Measurements from ENCODE around the gene BEST2. TPM values are rescaled to one million over a fixed set of nuclear protein-coding genes. Genes with fewer than 3 reads are reported as not detected.
A peak's percentile ranks its signal among the peaks of the same experiment; 100 is the strongest.
"Not testable (repeated sequence)": the region's sequence is repeated elsewhere in the genome, so short reads cannot be mapped to it uniquely, and the experiment has no call there.

BEST2 gene
- total RNA-seq, 1 donor from 2014 or later: not detected

DNA sequence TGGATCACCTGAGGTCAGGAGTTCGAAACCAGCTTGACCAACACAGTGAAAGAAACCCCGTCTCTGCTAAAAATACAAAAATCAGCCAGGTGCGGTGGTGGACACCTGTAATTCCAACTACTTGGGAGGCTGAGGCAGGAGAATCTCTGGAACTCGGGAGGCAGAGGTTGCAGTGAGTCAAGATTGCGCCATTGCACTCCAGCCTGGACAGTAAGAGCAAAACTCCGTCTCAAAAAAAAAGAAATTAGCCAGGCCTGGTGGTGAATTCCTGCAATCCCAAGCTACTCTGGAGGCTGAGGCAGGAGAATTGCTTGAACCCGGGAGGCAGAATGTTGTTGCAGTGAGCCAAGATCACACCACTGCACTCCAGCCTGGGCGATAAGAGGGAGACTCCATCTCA lies 43.0 kb upstream of the BEST2 start:
- H3K27me3 Mint-ChIP-seq (ENCODE audit: unreplicated experiment): no peaks in the 10 kb centered on the region
- no peak for DNase-seq (ENCODE audit: extremely low spot score, unreplicated experiment)
- no peaks in the 10 kb centered on the region for H3K4me1 Mint-ChIP-seq (ENCODE audit: unreplicated experiment)
- no peak overlapping the region for H3K27ac Mint-ChIP-seq (ENCODE audit: unreplicated experiment)
- H3K36me3 Mint-ChIP-seq (ENCODE audit: unreplicated experiment): peaks cover 31% of the 10 kb centered on the region
- TF ChIP-seq, protein P1, sequence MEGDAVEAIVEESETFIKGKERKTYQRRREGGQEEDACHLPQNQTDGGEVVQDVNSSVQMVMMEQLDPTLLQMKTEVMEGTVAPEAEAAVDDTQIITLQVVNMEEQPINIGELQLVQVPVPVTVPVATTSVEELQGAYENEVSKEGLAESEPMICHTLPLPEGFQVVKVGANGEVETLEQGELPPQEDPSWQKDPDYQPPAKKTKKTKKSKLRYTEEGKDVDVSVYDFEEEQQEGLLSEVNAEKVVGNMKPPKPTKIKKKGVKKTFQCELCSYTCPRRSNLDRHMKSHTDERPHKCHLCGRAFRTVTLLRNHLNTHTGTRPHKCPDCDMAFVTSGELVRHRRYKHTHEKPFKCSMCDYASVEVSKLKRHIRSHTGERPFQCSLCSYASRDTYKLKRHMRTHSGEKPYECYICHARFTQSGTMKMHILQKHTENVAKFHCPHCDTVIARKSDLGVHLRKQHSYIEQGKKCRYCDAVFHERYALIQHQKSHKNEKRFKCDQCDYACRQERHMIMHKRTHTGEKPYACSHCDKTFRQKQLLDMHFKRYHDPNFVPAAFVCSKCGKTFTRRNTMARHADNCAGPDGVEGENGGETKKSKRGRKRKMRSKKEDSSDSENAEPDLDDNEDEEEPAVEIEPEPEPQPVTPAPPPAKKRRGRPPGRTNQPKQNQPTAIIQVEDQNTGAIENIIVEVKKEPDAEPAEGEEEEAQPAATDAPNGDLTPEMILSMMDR (IDR thresholded peaks at IDR 0.05): no peak
- no peak overlapping the region for H3K4me3 Mint-ChIP-seq (ENCODE audit: unreplicated experiment)
- H3K9me3 Mint-ChIP-seq (ENCODE audit: unreplicated experiment): no peaks in the 10 kb centered on the region

DNA sequence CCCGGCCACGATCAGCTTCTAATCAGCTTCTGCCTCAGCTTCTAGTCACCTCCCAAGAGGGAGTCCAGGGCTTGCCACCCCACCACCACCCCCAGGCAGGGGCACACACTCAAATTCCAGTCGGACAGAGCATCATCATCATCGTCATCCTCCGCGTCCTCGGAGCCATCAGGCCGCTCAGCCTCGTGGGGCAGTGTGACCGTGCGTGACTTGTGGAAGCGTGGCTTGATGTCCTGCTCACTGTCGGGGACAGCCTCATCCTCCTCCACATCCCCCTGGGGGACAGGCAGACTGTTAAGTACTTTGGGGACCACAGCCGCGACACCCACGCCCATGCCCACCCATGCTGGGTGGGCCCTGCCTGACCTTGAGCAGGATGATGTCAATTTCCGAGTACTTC lies 40.4 kb upstream of the BEST2 start:
- TF ChIP-seq, protein P1 (IDR thresholded peaks at IDR 0.05): no peak
- no peaks in the 10 kb centered on the region for H3K4me1 Mint-ChIP-seq (ENCODE audit: unreplicated experiment)
- DNase-seq (ENCODE audit: extremely low spot score, unreplicated experiment): no peak
- H3K4me3 Mint-ChIP-seq (ENCODE audit: unreplicated experiment): no peak overlapping the region
- H3K27me3 Mint-ChIP-seq (ENCODE audit: unreplicated experiment): no peaks in the 10 kb centered on the region
- H3K27ac Mint-ChIP-seq (ENCODE audit: unreplicated experiment): no peak overlapping the region
- peaks cover 20% of the 10 kb centered on the region for H3K36me3 Mint-ChIP-seq (ENCODE audit: unreplicated experiment)
- no peaks in the 10 kb centered on the region for H3K9me3 Mint-ChIP-seq (ENCODE audit: unreplicated experiment)

DNA sequence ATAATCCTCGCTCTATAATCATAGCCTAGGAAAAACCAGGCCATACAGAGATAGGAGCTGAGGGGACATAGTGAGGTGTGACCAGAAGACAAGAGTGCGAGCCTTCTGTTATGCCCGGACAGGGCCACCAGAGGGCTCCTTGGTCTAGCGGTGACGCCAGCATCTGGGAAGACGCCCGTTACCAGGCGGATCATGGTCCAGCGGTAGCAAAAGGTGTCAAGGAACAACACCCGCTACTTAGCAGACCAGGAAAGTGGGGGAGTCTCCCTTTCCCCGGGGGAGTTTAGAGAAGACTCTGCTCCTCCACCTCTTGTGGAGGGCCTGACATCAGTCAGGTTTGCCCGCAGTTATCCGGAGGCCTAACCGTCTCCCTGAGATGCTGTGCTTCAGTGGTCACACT lies 39.5 kb upstream of the BEST2 start:
- TF ChIP-seq, protein P1 (IDR thresholded peaks at IDR 0.05): peak; percentile 53
- peaks cover 20% of the 10 kb centered on the region for H3K36me3 Mint-ChIP-seq (ENCODE audit: unreplicated experiment)

DNA sequence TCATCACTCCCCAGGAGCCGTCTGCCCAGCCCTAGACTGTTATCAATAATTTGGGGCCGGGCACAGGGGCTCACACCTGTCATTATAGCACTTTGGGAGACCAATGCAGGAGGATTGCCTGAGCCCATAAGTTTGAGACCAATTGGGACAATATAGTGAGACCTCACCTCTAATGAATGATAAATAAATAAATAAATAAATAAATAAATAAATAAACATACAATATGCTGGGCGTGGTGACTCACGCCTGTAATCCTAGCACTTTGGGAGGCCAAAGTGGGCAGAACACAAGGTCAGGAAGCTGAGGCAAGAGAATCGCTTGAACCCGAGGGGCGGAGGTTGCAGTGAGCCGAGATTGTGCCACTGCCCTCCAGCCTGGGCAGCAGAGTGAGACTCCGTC lies 38.3 kb upstream of the BEST2 start:
- not testable (repeated sequence) for H3K4me3 Mint-ChIP-seq (ENCODE audit: unreplicated experiment)

More for the DNA sequence above, 39.5 kb upstream of the BEST2 start:
- H3K4me3 Mint-ChIP-seq (ENCODE audit: unreplicated experiment); H3K27me3 Mint-ChIP-seq (ENCODE audit: unreplicated experiment); H3K4me1 Mint-ChIP-seq (ENCODE audit: unreplicated experiment); DNase-seq (ENCODE audit: extremely low spot score, unreplicated experiment); H3K27ac Mint-ChIP-seq (ENCODE audit: unreplicated experiment); H3K9me3 Mint-ChIP-seq (ENCODE audit: unreplicated experiment): not testable (repeated sequence)

DNA sequence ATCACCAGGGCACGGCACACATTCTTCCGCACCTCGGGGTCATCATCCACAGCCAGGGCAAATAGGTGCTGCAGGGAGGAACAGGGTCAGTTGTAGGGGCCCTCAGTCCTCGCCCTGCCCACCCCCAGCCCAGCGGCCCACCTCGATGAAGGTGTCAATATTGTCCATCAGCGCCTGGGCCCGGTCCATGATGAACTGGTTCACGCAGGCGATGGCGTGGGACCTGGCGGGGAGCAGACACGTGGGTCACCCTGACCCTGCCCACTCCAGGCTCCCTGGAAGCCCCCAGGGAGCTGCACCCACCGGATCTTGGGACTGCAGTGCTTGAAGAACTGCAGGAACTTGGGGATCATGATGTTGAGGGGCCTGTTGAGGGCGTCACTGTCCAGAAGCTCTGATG lies 36.5 kb upstream of the BEST2 start:
- no peak overlapping the region for H3K27ac Mint-ChIP-seq (ENCODE audit: unreplicated experiment)
- H3K4me3 Mint-ChIP-seq (ENCODE audit: unreplicated experiment): no peak overlapping the region
- DNase-seq (ENCODE audit: extremely low spot score, unreplicated experiment): no peak
- peaks cover 3% of the 10 kb centered on the region for H3K4me1 Mint-ChIP-seq (ENCODE audit: unreplicated experiment)
- TF ChIP-seq, protein P1 (IDR thresholded peaks at IDR 0.05): no peak
- H3K36me3 Mint-ChIP-seq (ENCODE audit: unreplicated experiment): peaks cover 25% of the 10 kb centered on the region
- H3K9me3 Mint-ChIP-seq (ENCODE audit: unreplicated experiment): no peaks in the 10 kb centered on the region
- H3K27me3 Mint-ChIP-seq (ENCODE audit: unreplicated experiment): no peaks in the 10 kb centered on the region

More for the DNA sequence above, 38.3 kb upstream of the BEST2 start:
- DNase-seq (ENCODE audit: extremely low spot score, unreplicated experiment); H3K27ac Mint-ChIP-seq (ENCODE audit: unreplicated experiment); H3K4me1 Mint-ChIP-seq (ENCODE audit: unreplicated experiment); H3K27me3 Mint-ChIP-seq (ENCODE audit: unreplicated experiment); H3K9me3 Mint-ChIP-seq (ENCODE audit: unreplicated experiment): not testable (repeated sequence)
- peaks cover 20% of the 10 kb centered on the region for H3K36me3 Mint-ChIP-seq (ENCODE audit: unreplicated experiment)

DNA sequence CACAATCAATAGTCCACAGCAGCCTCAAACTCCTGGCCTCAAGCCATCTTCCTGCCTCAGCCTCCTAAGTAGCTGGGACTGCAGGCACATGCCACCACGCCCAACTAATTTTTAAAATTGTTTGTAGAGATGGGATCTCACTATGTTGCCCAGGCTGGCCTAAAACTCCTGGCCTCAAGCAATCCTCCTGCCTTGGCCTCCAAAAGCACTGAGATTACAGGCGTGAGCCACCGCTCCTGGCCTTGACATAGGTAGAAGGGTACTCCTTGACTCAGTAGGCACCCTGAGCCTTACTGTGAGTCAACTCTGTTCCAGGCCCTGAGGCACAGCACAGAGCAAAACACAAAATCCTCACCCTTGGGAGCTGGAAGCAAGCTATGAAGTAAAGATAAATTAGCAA lies 35.7 kb upstream of the BEST2 start:
- TF ChIP-seq, protein P1 (IDR thresholded peaks at IDR 0.05): no peak
- Mint-ChIP-seq H3K9me3 (ENCODE audit: unreplicated experiment) (no peaks in the 10 kb centered on the region), H3K27me3 (ENCODE audit: unreplicated experiment) (no peaks in the 10 kb centered on the region), H3K27ac (ENCODE audit: unreplicated experiment) (no peak overlapping the region), H3K36me3 (ENCODE audit: unreplicated experiment) (peaks cover 17% of the 10 kb centered on the region), H3K4me1 (ENCODE audit: unreplicated experiment) (peaks cover 10% of the 10 kb centered on the region), H3K4me3 (ENCODE audit: unreplicated experiment) (no peak overlapping the region)
- DNase-seq (ENCODE audit: extremely low spot score, unreplicated experiment): no peak
